OCI-LY3 (cell line): ENCODE data around the gene HES4.

Source experiments
- H2AFZ ChIP-seq: fragments of 200-600, 300-600 bp; shearing (Covaris generic); 2 replicates; pipeline ENCODE4 v1.6.0; 2014; ENCODE audit warnings: antibody characterized with exemption, low read depth, low read length
- H3K27ac ChIP-seq: fragments of 200-600, 300-600 bp; sonication (generic); 2 replicates; pipeline ENCODE4 v1.5.1; 2014; ENCODE audit warnings: mild to moderate bottlenecking, low read length, moderate library complexity, mixed read lengths
- H3K27me3 ChIP-seq: fragments of 200-600, 300-600 bp; sonication (generic); 2 replicates; pipeline ENCODE4 v1.6.1; 2014; ENCODE audit warnings: low read depth, low read length, mixed read lengths
- H3K36me3 ChIP-seq: fragments of 200-600, 300-600 bp; sonication (generic); replicated peaks from 2 replicates; pipeline ENCODE3; 2014; ENCODE audit warnings: low read depth, low read length, mixed read lengths
- H3K4me1 ChIP-seq: fragments of 300-600, 200-600 bp; sonication (generic); 2 replicates; pipeline ENCODE4 v1.6.1; 2014; ENCODE audit warnings: low read length, mixed read lengths
- H3K4me2 ChIP-seq: fragments of 200-600, 300-600 bp; sonication (generic); 2 replicates; pipeline ENCODE4 v1.6.1; 2014; ENCODE audit warnings: low read length, mixed read lengths
- H3K4me3 ChIP-seq: fragments of 300-600, 200-600 bp; sonication (generic); 2 replicates; pipeline ENCODE4 v1.5.1; 2014; ENCODE audit warnings: antibody characterized with exemption, mild to moderate bottlenecking, low read length, moderate library complexity
- H3K79me2 ChIP-seq: fragments of 300-600, 200-600 bp; shearing (Covaris generic); 2 replicates; pipeline ENCODE4 v1.6.1; 2014; ENCODE audit warnings: mild to moderate bottlenecking, low read length, mixed read lengths
- H3K9ac ChIP-seq: fragments of 300-600, 200-600 bp; shearing (Covaris generic); 2 replicates; pipeline ENCODE4 v1.6.0; 2014; ENCODE audit warnings: mild to moderate bottlenecking, low read length, moderate library complexity
- H3K9me3 ChIP-seq: fragments of 200-600, 300-600 bp; shearing (Covaris generic); 2 replicates; pipeline ENCODE4 v1.6.1; 2014; ENCODE audit warnings: low read length, mixed read lengths; ENCODE audit not compliant: insufficient read depth
- H4K20me1 ChIP-seq: fragments of 200-600, 300-600 bp; sonication (generic); 2 replicates; pipeline ENCODE4 v1.6.1; 2016; ENCODE audit warnings: low read length, mixed read lengths; ENCODE audit not compliant: insufficient read depth
- EZH2phosphoT487 ChIP-seq: fragments of 200-600 bp; shearing (Covaris generic); IDR thresholded peaks from 2 replicates; pipeline ENCODE4 v1.6.1; 2018; ENCODE audit warnings: antibody characterized with exemption, mixed run types, low read depth
- TF ChIP-seq, protein P1 (sequence below): fragments of 200-600, 300-600 bp; sonication (generic); IDR thresholded peaks from 2 replicates; pipeline ENCODE4 v1.5.1; 2014; ENCODE audit warnings: antibody characterized with exemption, low read length, low read depth

Gene HES4

DNA sequence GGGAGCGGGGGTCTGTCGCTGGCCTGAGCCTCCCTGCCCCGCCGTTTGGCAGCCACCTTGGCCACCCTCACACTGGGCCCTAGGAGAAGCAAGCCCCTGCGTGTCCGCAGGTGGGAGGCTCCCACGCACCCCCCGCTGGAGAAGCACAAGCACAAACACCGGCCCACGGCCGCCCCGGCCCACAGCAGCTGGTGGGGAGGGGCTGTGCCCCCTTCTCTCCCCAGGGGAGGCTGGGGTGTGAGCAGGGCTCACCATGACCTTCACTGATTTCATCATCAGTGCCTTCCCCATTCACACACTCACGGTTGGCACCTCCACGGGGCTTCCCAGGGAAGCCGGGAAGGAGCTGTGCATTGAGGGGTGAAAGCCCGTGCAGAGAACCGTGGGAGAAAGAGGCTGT, 27.9 kb upstream of the HES4 start:
- Histone ChIP-seq H3K27ac (no peak overlapping the region), H4K20me1 (peaks cover 12% of the 10 kb centered on the region), H3K9ac (no peak overlapping the region), H3K4me2 (no peak overlapping the region), H3K9me3 (no peaks in the 10 kb centered on the region), H3K4me3 (no peak overlapping the region), H3K79me2 (no peaks in the 10 kb centered on the region), H2AFZ (no peak overlapping the region), H3K27me3 (no peaks in the 10 kb centered on the region), H3K4me1 (no peaks in the 10 kb centered on the region), H3K36me3 (no peaks in the 10 kb centered on the region)
- TF ChIP-seq, protein P1, sequence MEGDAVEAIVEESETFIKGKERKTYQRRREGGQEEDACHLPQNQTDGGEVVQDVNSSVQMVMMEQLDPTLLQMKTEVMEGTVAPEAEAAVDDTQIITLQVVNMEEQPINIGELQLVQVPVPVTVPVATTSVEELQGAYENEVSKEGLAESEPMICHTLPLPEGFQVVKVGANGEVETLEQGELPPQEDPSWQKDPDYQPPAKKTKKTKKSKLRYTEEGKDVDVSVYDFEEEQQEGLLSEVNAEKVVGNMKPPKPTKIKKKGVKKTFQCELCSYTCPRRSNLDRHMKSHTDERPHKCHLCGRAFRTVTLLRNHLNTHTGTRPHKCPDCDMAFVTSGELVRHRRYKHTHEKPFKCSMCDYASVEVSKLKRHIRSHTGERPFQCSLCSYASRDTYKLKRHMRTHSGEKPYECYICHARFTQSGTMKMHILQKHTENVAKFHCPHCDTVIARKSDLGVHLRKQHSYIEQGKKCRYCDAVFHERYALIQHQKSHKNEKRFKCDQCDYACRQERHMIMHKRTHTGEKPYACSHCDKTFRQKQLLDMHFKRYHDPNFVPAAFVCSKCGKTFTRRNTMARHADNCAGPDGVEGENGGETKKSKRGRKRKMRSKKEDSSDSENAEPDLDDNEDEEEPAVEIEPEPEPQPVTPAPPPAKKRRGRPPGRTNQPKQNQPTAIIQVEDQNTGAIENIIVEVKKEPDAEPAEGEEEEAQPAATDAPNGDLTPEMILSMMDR = no peak
- no peak for TF ChIP-seq EZH2phosphoT487

DNA sequence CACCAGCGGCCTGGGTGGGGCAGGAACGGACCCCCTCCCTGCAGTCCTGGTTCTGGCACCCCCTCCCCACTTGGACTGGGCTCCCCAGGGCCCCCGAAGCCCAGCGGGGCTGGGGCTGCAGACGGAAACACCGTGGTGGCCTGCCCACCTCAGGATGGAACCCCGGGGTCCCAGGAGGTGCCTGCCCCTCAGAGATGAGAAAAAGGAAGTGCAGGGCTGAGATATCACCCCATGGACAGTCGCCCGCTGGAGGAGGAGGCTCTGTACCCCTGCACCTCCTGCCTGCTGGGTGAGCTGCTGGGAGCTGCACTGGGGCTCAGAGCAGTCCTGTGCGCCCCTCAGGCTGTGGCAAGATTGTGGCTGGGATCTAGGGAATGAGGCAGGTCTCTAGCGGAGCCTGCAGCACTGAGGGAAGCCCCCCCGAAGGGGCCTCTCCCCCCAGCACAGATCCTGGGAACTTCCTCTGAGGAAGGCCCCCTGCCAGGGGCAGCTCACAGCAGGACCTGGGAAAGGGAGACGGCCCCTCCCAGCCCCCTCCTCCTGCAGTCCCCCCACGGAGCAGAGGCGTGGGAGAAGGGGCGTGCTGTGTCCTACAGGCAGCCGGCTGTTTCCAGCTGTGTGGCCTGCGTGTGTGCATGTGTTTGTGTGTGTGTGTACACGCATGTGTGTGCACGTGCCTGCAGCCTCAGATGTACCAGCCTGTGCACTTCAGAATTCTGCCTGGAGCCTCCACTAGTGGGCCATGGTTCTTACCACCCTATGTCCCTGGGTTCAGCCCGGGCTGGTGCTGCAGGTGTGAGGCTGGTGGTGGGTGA, 26.9 kb upstream of the HES4 start:
- H3K27ac ChIP-seq = no peak overlapping the region
- no peak overlapping the region for H2AFZ ChIP-seq
- H3K4me3 ChIP-seq = no peak overlapping the region
- peaks cover 6% of the 10 kb centered on the region for H4K20me1 ChIP-seq
- no peak overlapping the region for H3K4me2 ChIP-seq
- H3K79me2 ChIP-seq = no peaks in the 10 kb centered on the region
- no peaks in the 10 kb centered on the region for H3K36me3 ChIP-seq
- H3K9ac ChIP-seq = no peak overlapping the region
- no peaks in the 10 kb centered on the region for H3K4me1 ChIP-seq
- H3K9me3 ChIP-seq = no peaks in the 10 kb centered on the region
- H3K27me3 ChIP-seq = peaks cover 2% of the 10 kb centered on the region; the same call in 1 of the 2 replicates
- TF ChIP-seq, protein P1 = no peak
- TF ChIP-seq EZH2phosphoT487 = no peak

DNA sequence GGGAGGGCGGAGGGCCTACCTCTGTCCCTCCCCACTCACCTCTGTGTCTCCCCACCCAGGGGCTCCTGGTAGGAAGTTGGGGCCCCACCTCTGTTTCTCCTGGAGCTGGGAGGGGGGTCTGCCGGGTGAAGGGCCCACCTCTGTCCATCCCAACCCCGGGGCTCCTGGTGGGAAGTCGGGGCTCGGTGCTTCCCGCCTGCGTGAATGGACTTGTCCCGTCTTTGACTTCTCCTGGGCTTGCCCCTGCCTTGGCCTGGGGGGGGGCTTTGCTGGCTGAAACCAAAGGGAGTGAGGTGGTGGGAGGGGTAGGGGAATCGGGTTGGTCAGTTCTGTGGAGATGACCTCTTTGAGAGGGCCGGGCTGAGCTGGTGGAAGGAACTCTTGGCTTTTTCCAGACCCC, 25.8 kb upstream of the HES4 start:
- Histone ChIP-seq H3K79me2 (no peaks in the 10 kb centered on the region), H3K4me1 (peaks cover 7% of the 10 kb centered on the region; the same call in 1 of the 2 replicates), H3K4me2 (no peak overlapping the region), H3K27ac (no peak overlapping the region), H3K9ac (no peak overlapping the region), H3K9me3 (no peaks in the 10 kb centered on the region), H3K4me3 (no peak overlapping the region), H2AFZ (no peak overlapping the region), H3K36me3 (no peaks in the 10 kb centered on the region), H4K20me1 (0 out of 2 replicates have a peak, but pooled peaks cover 4% of the 10 kb centered on the region), H3K27me3 (peaks cover 13% of the 10 kb centered on the region)
- TF ChIP-seq, protein P1 = no peak
- no peak for TF ChIP-seq EZH2phosphoT487

DNA sequence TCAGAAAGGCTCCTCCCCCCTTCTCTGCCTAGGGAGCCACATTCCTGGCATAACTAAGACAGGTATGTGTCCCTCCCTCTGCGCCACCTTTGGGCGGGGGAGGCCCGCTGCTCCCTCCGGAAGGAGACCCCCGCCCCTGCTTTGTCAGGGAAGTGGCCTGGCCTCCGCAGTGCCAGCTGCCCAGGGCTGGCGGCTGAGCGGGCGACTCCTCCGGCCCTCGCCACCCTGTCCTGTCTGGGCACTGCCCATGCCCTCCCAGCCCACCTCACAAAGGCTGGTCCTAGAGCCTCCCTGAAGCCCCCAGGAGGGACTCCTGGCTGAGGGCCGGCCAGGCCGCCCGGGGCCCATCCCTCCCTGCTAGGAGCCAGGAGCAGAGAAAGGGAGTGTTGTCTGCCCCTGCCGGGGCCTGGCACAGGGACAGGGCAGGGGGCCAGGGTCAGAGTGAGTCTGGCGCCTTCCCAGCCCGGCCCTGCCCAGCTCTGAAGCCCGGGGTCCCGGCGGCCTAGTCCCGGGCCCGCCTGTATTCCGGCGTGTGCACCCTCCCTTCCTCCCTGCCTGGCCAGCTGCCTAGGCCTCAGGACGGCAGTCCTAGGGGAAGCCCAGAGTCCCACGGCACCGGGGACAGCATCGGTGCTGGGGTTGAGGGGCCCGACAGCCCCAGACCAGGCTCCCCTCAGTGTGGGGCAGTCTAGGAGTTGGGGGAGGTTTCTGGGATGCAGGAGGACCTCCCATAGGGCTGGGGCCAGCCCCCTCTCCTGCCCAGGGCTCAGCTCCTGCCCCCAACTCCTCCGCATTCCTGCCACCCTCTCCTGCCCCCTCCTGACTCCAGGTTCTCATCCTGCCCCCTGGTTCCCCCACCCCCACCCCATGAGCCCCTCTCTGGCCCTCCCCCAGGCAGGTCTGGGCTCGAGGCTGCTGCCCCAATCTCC, 25.1 kb upstream of the HES4 start:
- Histone ChIP-seq H3K27ac (no peak overlapping the region), H3K9ac (no peak overlapping the region), H3K4me2 (no peak overlapping the region), H3K79me2 (no peaks in the 10 kb centered on the region), H3K36me3 (no peaks in the 10 kb centered on the region), H4K20me1 (0 out of 2 replicates have a peak, but pooled peaks cover 4% of the 10 kb centered on the region), H3K4me3 (no peak overlapping the region), H3K27me3 (peaks cover 13% of the 10 kb centered on the region), H3K9me3 (no peaks in the 10 kb centered on the region), H3K4me1 (peaks cover 7% of the 10 kb centered on the region; the same call in 1 of the 2 replicates), H2AFZ (no peak overlapping the region)
- no peak for TF ChIP-seq EZH2phosphoT487
- TF ChIP-seq, protein P1 = no peak
